Astrocyte of the cerebellum (primary cell): ENCODE measurements around the gene MINDY4.

Experiments used
- DNase-seq: peaks from one replicate; pipeline ENCODE4 v3.0.0-alpha.2; 2011; ENCODE audit warnings: low read depth
- H3K4me3 ChIP-seq: 2 replicates; pipeline ENCODE4 v1.5.1; 2011; ENCODE audit warnings: mild to moderate bottlenecking, low read depth, low read length, moderate library complexity
- in situ Hi-C: cut with HindIII; loops from 2 replicates; pipeline ENCODE4 v1.10.0; 2017; ENCODE audit warnings: low sequenced_read_pairs
- TF ChIP-seq, protein P1 (sequence below): IDR thresholded peaks from 2 replicates; pipeline ENCODE4 v1.5.1; 2012; ENCODE audit warnings: low read length, low read depth, moderate library complexity, mild to moderate bottlenecking; ENCODE audit errors: missing control alignments

Gene MINDY4

DNA sequence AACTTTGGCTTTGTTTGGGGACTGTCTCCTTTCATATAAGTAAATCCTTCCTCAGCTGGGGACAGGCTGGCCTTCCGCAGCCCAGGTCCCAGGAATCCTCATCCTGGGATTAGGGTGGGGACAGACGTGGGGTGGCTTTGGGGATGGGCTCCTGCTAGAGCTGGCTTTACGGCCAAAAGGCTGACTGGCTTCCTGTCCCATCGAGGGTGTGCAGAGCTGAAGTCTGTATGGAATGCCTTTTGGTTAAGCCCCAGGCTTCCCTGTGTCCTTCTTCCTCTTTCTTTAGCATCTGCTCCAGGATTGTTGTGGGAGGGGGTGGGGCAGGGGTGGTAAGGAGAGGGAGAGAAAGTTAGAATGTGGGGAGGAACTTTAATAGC is 81.1 kb downstream of the MINDY4 start:
- H3K4me3 ChIP-seq: no peak overlapping the region
- DNase-seq: no peak
- in situ Hi-C loops: no loop called here

DNA sequence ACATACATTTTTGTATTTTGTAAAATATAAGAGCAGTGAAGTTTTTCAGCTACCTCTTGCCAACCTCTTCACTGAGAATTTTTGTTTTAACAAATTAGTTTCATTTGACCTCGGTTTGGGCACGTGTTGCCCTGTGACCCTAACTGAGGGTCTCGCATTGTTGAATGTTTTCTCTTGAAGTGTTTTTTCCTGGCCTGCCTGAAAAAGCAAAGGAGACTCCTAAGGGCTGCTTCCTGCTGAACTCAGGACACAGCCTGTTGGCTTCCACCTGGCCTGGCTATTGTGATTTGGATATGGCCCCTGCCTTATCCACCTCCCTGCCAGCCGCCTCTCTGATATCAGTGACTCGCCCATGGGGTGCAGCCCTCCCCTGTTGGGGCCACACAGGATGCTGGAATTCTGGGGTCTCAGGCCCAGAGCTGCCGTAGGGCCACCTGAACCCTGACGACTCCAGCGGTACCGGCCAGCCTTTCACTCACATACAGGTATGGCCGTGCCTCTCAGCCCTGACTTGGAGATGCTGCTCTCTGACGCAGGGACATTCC is 81.6 kb downstream of the MINDY4 start:
- in situ Hi-C loops: no loop called here
- H3K4me3 ChIP-seq: no peak overlapping the region
- TF ChIP-seq, protein P1, sequence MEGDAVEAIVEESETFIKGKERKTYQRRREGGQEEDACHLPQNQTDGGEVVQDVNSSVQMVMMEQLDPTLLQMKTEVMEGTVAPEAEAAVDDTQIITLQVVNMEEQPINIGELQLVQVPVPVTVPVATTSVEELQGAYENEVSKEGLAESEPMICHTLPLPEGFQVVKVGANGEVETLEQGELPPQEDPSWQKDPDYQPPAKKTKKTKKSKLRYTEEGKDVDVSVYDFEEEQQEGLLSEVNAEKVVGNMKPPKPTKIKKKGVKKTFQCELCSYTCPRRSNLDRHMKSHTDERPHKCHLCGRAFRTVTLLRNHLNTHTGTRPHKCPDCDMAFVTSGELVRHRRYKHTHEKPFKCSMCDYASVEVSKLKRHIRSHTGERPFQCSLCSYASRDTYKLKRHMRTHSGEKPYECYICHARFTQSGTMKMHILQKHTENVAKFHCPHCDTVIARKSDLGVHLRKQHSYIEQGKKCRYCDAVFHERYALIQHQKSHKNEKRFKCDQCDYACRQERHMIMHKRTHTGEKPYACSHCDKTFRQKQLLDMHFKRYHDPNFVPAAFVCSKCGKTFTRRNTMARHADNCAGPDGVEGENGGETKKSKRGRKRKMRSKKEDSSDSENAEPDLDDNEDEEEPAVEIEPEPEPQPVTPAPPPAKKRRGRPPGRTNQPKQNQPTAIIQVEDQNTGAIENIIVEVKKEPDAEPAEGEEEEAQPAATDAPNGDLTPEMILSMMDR: no peak
- no peak for DNase-seq

More for the DNA sequence above, 81.1 kb downstream of the MINDY4 start:
- TF ChIP-seq, protein P1: no peak

DNA sequence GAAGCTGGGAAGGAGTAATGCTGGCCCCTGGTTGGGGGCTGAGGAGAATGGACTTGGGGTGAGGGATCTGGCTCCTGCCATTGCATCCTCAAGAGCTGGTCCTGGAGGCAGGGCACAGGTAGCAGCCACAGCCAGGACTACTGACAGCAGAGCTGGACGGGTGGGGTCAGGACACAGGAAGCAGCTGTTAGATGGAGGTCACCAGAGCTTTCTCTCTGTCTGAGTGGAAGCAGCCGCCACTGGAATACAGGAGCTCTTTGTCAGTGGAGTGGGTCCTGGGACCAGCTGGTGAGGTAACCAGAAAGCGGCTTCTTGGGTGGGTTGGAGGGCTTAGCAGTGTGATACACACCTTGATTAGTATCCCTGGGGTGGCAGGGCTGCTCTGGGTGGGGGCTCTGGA is 82.4 kb downstream of the MINDY4 start:
- in situ Hi-C loops: no loop called here
- TF ChIP-seq, protein P1: no peak
- no peak overlapping the region for H3K4me3 ChIP-seq
- DNase-seq: no peak

DNA sequence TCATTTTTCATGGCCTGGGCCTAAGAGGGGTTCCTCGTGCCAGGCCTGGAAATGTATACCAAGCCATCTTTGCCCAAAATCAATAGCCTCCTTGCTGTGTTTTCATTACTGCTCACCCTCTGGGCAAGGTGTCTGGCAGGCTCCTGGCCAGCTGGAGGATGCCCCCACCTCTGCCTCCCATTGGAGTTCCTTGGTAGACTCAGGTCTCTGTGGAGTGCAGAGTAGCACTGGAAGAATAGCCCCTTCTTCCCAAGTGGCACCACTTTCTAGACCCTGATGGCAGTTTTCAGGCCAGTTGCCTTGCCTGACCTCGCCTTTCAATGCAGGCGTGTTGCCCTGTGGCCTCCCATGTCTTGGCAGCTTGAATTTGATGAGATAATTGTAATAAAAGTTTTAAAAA is 84.7 kb downstream of the MINDY4 start:
- no peak for DNase-seq
- no peak overlapping the region for H3K4me3 ChIP-seq
- TF ChIP-seq, protein P1: no peak
- in situ Hi-C loops: no loop called here

DNA sequence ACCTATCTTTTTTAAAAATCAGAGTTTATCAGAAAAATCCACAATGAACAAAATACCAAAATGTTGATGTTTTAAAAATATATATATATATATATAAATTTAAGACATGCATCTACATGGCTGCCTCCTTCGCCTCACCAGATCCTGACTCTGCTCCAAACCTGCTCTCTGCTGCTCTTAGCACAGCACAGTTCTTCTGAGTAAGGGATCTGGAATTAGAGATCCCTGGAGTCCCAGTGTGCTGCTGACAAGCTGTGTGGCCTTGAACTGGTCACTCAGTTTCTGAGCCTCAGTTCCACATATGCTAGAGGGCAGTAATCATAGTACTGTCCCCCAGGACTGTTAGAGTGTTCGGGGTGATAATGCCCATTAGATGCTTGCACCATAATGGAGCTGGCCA is 87.4 kb downstream of the MINDY4 start:
- TF ChIP-seq, protein P1: no peak
- in situ Hi-C loops: no loop called here
- H3K4me3 ChIP-seq: no peak overlapping the region
- no peak for DNase-seq

DNA sequence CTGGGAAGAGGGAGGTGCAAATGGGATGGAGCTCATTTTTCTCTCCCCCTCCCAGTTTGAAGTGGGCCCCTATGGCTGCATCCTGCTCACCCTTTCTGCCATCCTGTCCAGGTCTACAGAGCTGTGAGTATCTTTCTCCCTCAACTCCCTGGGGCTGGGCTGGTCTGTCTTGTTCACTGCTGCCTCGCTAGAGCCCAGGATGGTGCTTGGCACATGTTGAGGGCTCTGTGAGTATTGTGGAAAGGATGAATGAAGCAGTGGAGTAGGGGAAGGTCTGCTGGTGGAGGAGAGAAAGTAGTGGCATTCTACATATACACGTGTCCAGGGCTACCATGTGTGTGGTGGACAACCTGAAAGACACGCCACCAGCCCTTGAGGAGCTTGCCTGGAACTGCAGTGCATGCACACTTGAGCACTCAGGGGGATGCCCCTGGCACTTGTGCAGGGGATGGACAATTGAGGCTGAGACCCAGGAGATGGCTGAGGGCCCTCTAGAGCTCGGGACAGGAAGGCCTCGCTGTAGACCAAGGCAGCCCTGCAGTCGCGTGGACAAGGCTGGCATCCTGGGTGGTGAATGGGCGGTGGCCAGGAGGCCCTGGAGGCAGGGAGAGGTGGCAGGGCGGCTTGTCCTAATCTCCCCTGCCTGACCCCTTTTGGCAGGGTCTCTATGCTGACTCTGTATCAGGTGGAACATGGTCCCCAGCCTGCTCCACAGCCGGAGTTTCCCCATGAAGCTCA is 88.2 kb downstream of the MINDY4 start:
- in situ Hi-C loops: no loop called here
- no peak overlapping the region for H3K4me3 ChIP-seq
- DNase-seq: no peak
- TF ChIP-seq, protein P1: no peak
